Measurements from ENCODE around the gene QSOX1.

Gene QSOX1

DNA sequence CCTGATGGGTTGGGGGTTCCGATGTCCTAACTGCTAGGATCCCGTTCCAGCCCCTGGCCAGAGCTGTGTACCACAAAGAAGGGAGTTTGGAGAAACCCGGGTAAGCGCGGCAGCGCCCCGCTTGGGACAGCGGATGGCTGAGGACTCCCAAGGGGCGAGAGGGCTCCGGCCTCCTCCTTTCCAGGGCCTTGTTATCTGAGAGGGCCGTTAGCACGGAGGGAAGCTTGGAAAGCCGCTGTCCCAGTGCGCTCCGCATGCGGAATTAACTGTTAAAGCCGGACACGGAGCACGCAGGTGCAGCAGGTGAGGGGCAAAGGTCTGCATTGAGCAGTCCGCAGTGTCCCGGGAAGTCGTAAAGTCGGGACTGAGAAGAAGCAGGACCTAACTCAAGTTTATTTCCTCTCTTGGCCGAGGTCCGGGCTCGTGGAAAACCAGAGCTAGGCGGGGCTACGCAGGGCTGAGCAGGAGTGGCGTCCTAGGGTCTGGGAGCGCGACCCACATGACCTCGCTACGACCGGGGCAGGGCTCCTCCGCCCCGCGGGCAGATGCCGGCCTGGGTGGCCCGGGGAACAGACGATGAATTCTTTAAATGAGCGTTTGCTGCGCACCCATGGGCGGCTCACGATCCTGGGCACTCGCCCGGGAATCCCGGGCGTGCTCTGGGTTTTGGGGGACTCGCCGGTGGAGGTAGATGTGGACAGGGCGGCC, 79.9 kb downstream of the QSOX1 start:
- no peak for DNase-seq (ENCODE audit: low read depth)

DNA sequence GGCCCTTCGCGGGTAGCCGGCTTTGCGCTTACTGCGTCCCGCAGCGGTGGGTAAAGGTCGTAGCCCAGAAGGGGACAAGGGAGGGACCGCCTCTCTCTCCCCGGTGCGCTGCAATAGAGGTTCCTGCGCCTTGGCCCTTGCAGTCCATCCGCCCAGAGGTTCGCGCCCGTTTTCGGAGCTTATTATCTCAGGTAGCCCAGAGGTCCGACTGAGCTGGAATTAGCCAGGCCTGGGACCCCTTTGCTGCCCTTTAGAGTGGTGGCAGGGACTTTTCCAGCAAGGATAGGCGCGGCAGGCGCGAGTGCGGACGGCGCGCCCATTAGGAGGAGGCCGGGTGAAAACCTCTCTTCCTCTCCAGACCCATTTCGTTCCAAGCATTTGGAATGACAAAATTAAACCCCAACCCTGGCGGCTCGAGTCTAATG, 80.4 kb downstream of the QSOX1 start:
- DNase-seq (ENCODE audit: low read depth): no peak

DNA sequence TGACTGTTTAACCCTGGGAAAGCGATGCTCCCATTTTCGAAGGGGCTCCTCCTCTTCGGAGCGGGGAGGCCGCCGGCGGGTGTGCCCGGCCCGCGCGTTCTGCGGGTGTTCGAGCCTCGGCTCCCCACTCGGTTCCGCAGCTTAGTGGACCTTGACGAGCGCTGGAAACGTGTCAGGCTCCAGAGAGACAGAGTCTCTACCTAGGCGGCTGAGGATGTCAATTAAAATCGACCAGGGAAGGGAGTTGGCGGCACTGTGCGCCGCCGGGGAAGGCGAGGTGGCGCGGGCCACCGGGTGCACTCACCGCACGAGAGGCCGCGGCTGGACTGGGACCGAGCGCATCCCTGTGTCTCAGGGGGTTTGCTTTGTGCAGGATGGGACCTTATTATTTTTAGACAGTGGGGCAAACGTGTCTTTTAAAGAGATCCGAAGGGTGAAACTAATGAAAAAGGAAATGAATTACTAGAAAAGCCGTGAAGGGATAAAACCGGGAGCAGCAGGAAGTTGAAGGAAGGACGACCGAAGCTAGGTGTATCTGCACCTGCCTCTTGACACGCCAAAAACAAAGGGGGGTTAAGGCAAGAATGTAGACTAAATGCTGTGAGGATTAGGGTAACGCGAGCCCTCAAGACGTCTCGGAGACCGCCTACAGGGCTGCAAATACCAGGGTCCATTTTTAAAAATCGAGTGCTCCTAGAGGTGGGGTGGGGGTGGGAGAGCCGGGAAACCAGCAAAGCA, 81.0 kb downstream of the QSOX1 start:
- no peak for DNase-seq (ENCODE audit: low read depth)

DNA sequence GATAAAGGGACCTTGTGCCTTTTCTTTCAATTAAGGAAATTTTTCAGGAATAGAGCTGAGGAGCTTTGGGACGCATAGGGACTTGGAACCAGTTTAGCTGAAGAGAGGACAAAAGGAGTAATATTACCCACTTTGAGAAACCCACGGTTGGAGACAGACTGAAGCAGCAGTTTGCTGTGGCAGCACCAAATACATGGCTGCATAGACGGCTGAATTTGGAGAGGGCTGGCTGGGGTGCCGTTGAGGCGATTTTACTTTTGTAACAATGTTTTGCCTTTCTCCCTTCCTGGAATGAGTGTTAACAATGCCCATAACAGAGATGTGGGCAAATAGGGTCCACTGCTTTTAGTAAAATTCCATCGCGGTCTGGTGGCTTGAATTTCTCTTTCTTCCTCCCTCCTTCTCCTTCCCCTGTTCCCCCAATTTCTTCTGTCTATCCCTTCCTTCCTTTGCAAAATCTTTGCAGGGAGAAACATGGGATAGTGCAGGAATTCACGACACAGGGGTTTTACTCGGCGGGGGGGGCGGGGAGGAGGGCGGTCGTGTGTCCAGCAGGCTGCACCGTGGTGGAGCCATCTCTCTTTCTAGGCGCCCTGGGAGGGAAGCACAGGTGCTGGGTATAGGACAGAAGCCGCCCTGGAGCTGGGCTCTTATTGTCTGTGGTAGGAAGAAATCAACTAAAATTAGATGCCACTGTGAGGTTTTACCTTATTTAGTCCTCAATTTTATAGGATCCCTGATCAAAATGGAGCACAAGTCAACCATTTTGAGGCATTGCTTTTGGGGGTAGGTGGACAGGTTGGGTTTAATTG, 82.2 kb downstream of the QSOX1 start:
- DNase-seq (ENCODE audit: low read depth): no peak

DNA sequence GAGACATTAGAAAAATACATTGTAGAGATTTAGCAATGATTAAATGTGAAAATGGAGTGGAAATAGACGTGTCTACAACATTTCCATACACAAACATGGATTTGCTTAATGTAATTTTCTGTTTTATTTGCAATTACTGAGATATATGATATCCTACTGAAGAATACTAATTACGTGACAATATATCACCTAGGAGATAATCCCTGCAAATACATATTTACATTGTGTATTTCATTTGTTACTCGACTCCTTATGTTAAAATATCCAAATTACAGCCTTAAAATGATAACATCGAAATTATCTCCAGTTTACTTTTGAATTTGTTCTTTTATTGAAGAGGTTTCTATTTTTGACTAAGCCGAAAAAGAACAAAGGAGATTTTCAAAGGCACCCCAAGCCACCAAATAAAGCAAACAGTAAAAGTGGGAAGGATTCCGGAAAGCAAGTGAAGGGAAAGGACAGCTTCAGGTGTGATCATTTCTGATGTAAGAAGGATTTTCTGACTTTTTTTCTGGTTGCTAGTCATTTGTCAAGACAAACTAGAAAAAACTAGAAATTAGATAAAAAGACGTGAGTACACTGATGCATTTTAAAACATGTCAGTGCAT, 83.3 kb downstream of the QSOX1 start:
- no peak for DNase-seq (ENCODE audit: low read depth)

DNA sequence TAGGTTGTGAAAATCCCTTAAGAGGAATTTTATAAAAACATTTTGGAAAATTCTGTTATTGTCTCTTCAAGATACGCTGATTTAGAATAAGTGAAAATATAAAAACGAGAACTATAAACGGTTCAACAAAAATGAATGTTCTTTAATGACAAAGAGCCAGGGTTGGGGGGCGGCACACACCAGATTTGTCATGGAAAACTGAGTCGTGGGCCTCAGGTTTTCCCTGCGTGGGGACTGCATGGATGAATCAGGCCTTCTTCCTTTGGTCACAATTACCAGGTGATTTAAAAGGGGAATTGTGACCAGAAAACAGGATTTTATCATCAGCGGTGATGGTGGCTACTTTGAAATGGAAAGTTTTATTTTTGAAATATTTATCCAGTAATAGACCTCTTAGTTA, 84.0 kb downstream of the QSOX1 start:
- DNase-seq (ENCODE audit: low read depth): no peak

DNA sequence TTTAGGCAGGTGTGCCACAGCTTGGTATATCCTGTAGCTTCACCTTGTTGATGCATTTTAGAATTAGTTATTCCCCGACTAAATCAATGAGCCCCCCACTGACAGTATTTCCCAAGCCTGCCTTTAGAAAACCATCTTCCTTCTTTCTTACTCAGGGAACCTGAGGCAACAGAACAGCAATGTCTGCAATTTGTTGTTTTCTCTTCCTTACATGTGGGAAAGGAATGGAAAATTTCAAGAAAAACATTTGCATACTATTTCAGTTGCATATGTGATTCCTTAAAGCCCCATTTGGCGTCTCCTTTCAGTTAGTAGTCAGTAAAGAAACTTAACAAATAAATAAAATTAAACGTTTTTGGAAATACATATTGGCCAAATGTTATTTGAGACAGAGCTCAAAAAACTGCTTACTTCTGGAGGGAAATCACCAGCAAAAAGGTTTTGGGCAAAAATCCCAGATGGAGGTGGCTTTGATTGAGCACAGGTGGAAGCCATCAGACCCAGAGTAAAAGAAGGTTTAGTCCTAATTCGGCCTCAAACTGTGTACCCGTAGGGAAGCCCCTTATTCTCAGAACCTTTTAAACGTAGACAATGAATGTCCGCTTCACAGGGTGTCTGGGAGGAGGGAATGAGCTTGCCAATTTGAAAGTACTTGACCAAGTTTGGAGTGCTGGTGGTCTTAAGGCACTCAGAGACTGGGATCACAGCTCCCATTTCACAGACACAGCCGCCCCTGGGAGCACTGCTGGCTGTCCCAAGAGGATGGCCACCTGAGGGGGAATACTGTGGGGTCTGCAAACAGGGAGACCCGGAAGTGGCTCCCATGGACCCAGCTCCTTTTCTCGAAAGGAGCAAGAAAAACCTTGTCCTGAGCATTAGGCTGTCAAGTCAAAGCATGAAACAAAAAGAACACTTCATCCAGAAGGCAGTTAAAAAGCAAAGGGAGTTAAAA, 84.8 kb downstream of the QSOX1 start:
- no peak for DNase-seq (ENCODE audit: low read depth)

DNA sequence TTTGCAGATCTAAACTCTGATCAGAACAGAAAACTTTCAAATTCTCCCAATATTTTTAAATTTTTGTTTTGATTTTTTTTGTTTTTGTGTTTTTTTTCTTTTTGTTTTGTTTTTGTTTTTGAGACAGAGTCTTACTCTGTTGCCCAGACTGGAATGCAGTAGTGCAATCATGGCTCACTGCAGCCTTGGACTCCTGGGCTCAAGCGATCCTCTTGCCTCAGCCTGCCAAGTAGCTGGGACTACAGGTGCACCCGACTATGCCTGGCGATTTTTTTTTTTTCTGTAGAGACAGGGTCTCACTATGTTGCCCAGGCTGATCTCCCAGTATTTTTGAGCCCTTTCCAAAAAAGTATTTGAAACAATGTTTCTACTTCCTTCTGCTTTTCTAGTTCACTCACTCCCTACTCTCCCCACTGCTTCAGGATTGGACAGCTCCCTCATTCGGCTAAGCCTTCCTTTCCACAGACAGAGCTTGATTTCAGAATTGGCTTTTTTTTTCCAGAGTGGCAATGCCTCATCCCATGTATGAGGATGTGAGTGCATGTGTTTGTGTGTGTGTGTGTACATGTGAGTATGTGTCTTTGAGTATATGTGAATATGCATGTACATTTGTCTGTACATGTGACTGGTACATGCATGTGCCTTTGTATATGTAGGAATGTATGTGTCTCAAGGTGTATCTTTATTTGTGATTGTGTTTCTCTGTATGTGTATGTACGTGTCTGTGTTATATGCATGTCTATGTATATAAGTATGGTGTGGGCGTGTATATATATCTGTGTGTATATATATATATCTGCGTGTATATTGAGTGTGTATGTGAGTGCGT, 87.3 kb downstream of the QSOX1 start:
- DNase-seq (ENCODE audit: low read depth): no peak

DNA sequence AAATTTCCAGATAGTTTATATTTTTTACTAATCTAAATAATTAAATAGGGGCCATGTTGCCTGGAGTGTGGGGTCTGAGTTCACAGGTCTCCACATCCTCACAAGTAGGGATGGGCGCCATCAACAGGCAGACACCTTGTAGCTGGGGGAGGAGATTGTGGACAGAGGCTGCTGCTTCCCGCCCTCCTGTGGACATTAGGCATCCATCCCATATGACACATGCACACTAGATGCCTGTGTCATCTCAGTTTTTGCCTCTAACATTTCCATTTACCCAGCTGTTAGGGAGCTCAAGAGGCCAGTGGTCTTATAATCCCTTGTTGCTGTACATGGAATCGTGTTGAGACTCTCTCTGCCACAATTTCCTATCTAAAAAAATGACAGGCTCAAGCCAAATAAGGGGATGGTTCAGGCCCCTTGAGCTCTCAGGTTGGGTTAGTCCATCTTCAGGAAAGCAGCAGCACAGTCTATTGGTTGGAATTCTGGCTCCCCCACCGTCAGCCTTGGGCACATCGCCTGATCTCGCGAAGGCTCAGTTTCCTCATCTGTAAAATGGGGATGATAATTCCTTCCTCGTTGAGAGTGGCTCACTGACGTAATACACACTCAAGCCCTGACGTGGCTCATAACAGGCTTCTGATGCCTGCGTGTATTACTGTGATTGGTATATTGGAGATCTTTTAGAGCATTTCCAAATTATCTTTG, 89.0 kb downstream of the QSOX1 start:
- DNase-seq (ENCODE audit: low read depth): no peak

DNA sequence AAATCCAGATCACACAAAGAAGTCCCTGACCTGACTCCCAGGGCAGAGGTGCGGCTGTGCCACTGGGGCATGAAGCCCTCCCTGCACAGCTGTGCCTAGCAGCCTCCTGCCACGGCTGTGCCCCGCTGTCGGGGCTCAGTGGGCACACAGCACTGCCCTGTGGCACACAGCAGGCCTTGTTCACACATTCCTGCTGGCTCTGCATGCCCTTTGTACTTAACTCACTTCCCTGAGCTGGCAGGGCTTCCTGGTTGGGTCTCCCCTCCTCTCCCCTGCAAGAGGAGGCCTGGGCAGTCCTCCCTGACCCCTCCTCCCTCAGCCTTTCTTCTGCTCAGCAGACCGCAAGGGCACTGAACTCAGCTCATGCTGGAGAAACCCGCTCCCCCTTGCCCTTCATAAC, 90.2 kb downstream of the QSOX1 start:
- DNase-seq (ENCODE audit: low read depth): no peak

DNA sequence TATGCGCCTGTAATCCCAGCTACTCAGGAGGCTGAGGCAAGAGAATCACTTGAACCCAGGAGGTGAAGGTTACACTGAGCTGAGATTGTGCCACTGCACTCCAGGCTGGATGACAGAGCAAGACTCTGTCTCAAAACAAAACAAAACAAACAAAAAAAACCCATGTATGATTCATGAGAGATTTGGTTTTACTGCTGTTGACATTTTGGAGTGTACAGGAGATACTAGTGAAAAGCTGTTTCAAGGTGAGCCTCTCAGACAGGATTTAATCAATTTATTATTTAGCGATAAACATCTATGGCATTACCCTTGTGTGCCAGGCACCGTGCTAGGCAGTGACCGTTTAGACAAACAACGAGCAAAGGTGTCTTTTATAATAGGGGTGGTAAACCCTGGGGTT, 91.9 kb downstream of the QSOX1 start:
- DNase-seq (ENCODE audit: low read depth): no peak

DNA sequence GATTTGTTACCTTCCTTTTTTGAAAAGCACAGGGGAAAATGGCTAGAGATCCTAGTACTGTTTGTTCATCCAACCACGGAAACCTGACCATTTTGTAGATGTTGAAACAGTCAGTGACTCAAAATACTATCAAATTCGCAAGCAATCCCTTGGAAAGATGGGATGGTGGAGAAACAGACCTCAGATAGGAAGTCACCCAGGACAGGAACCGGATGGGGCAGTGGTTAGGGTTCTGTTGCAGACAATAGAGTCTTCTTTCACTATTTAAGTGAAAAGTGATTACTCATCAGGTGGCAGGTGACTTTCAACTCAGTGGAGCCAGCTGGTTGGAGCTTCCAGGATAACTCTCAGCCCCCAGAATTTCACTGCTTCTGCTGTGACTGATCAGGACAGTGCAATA, 92.4 kb downstream of the QSOX1 start:
- DNase-seq (ENCODE audit: low read depth): no peak

DNA sequence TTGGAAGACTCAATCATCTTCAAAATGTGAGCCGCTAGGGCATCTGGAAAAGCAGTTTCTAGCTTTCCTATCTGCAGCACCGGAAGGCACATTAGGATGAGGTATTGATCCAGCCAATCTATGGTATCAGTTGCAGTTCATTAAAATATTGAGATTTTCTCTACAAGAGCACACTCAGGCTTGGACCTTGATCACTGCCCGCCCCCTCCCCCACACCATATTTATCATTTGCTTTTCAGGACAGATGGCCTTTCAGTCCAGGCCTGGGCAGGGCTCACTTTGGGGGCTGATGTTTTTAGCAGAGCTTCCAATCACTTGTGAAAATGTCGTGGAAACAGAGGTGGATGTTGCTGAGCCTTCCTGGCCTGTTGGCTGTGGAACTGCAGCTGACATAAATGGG, 92.9 kb downstream of the QSOX1 start:
- no peak for DNase-seq (ENCODE audit: low read depth)

DNA sequence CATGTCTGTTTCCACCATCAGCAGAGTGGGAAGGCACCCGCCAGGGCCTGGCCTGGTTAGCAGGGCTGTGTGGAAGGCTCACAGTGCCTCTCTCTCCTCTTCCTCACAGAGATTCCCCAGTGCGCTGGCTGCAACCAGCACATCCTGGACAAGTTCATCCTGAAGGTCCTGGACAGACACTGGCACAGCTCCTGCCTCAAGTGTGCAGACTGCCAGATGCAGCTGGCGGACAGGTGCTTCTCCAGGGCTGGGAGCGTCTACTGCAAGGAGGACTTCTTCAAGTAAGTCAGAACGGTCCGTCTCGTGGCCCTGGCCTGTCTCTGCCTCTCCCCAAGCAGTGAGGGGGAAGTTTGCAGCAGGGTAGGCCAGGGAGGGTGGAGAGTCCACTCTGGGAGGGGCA, 93.5 kb downstream of the QSOX1 start:
- no peak for DNase-seq (ENCODE audit: low read depth)

DNA sequence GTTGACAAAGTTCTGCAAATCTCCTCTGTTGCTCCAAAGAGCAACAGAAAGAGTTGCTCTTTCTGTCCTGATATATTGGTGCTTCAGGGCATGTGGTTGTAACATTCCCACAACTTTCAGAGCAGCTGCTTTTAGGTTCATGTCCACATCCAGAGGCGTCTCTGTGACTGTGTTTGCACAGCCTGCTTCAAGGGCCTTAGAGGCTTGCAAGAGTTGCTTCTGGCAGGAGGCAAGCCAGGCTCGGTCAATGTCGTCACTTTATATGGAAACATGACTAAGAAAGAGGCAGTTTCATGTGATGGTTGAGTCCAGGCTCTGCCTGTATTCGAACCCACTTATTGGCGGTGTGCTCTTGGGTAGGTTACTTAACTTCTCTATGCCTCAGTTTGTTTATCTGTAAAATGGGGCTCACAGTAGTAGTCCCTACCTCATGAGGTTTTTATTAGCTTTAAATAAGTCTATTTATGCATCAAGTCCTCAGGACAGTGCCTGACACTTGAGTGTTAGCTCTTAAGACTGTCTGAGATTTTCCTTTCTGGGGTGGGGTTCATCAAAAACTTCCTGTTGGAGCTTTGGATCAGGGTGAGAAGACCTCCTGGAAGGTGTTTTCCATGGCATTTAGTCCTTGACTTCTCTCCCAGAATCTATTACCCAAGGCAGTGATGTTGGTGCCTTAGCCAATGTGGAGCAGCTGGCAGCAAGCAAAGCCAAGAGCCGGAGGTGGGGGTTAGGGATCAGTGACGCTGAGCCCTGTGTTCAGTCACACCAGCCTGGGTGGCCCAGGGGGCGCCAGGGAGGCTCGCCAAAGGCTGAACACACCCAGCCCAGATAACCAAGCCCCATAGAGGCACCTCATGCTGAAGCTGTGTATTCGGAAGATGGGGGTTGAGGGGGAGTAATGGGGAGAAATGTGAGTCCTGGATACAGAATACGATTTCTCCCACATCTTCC, 94.3 kb downstream of the QSOX1 start:
- DNase-seq (ENCODE audit: low read depth): no peak

DNA sequence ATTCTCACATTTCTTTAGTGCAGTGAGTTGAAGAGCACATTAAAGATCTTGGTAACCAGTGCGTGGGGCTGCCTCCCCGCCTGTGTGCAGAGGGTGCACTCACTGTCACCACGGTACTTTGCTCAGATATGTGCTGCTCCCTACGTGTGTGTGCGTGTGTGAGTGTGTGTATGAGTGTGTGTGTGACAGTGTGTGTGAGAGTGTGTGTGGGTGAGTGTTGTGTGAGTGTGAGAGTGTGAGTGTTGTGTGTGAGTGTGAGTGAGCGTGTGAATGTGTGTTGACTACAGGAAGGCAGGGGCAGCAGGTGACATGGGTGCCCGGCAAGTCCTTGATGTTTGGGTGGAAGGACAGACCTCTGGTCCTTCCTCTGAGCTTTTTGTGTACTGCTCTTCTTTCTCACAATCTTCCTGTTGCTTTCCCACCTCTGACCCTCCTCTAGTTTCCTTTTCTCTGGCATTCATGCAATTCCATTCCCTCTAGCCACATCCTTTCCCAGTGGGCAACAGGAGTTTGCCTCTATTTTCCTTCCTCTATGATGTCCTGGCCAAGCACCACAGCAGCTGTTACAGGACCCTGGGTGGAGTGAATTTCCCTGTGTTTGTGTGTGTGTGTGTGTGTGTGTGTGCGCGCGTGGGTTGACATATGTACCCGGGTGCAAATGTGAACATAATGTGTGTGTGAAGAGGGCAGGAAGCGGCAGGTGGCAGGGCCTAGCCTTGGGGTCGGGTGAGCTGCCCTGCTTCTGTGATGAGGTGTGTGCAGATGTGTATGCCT, 95.2 kb downstream of the QSOX1 start:
- DNase-seq (ENCODE audit: low read depth): no peak

DNA sequence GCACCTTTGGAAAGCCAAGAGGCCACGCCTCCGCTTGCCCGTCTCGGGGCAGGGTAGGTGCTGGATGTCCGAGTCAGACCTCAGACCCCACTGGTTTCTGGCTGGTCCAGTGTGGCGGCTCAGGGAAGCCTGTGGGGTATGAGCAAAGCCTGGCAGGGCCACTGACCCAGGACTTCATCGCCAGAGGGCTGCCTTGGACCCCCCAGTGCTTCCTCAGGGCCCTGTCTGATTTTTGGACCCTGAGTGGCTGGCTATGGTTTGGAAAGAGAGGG, 95.8 kb downstream of the QSOX1 start:
- DNase-seq (ENCODE audit: low read depth): no peak

DNA sequence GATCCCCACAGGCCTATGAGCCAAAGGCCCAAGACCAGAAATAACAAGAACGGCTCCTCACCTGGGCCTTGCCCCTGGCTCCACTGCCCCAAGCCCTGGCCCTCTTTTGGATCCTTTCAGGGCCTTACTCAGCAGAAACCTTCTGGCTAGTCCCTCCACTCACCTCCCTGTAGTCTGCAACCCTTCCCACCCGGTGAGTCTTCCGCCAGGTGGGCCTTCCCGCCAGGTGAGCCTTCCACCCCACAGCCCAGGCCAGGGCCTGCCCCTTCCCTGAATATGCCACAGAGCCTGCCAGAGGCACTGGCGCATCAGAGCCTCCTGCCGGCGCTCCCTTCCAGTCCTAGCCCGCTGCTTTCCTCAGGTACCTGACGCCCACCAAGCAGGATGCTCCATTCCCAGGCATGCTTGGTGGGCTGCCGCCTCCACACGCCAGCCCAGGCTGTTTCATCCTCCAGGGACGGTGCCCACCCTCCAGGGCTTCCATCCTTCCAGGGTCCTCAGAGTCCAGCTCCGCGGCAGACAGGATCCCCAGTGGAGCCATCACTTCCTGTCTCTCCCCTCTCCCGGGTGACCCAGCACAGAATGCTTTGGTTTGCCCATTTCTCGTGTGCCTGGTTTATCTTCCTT, 96.3 kb downstream of the QSOX1 start:
- DNase-seq (ENCODE audit: low read depth): no peak
